Esophagus squamous epithelium (tissue), 5 donors: ENCODE data around the gene TOMM40L. TPM values are rescaled to one million over a fixed set of nuclear protein-coding genes. Genes with fewer than 3 reads are reported as not detected.

ENCODE experiments used
- DNase-seq: peaks from one replicate; lab custom pipeline; 2025; lab: John Stamatoyannopoulos, UW
- H3K27ac ChIP-seq, 4 donors: fragments of 200-600 bp; sonication (generic); one replicate each; pipeline ENCODE4 v1.5.1; 2016 to 2019; ENCODE audit warnings: mild to moderate bottlenecking in 1 of 4
- H3K27me3 ChIP-seq, 4 donors: fragments of 200-600 bp; sonication (generic); 1 replicate in 3 of 4; 2 replicates in 1 of 4; pipeline versions ENCODE4 v1.5.1 to v1.6.0; 2017 to 2021; ENCODE audit warnings: antibody characterized with exemption in 1 of 4
- H3K36me3 ChIP-seq, 3 donors: fragments of 200-600 bp; sonication (generic); one replicate each; pipeline ENCODE4 v1.5.1; 2016 to 2019
- H3K4me1 ChIP-seq, 3 donors: fragments of 200-600 bp; sonication (generic); one replicate each; pipeline ENCODE4 v1.5.1; 2017 to 2019
- H3K4me3 ChIP-seq, 4 donors: fragments of 200-600 bp; sonication (generic); 1 replicate in 3 of 4; 2 replicates in 1 of 4; pipeline ENCODE4 v1.5.1; 2016 to 2019; ENCODE audit warnings: mild to moderate bottlenecking in 2 of 4, moderate library complexity in 1 of 4
- H3K9me3 ChIP-seq, 3 donors: fragments of 200-600 bp; sonication (generic); one replicate each; pipeline ENCODE4 v1.5.1; 2016 to 2019
- POLR2A ChIP-seq, 4 donors: fragments of 450-650 bp; IDR thresholded peaks; one replicate each; pipeline ENCODE4 v1.6.1; 2017; ENCODE audit warnings: antibody characterized with exemption in 4 of 4, mild to moderate bottlenecking in 4 of 4, moderate library complexity in 3 of 4
- WGBS, 2 donors: methylation state at CpG; one replicate each; pipeline ENCODE4 v1.1.5; 2018; 5-methylcytosine and 5-hydroxymethylcytosine counted together
- intact Hi-C: fragments of 100-400 bp; cut with DNase I; formaldehyde crosslinking; loops from one replicate; pipeline ENCODE4 v1.15.0; 2022
- total RNA-seq, 4 donors: library from RNA; depleted of rRNA; stranded (reverse); fragments of >200 nt; gene quantifications; one replicate each; pipeline ENCODE4 v1.1.0, GENCODE V29; 2016
- TF ChIP-seq, protein P1 (sequence below), 6 experiments: fragments of 450-650 bp in 4 of 6; fragments of 200-600 bp in 2 of 6; sonication (generic) in 2 of 6; IDR thresholded peaks; one replicate each; pipeline ENCODE4 v1.5.1; 2016 to 2019; ENCODE audit warnings: antibody characterized with exemption in 6 of 6, mild to moderate bottlenecking in 4 of 6, moderate library complexity in 4 of 6
- donor health status: DM: yes; HTN: yes; CAD: no.

The TOMM40L gene
- total RNA-seq, 4 donors from 2014 or later, result 7.6 to 23.9 (median 10.2) TPM

GRCh38 chr1:161226320-161226711, 456 bp downstream of the TOMM40L start:
- Histone ChIP-seq H3K4me3 (peak overlapping the region; percentile 59 to 88 (median 68)), H3K27ac (peak overlapping the region; percentile 76 to 92 (median 84)), H3K27me3 (no peaks in the 10 kb centered on the region), H3K4me1 (peaks cover 21 to 33% (median 25%) of the 10 kb centered on the region in 3 donors), H3K9me3 (no peaks in the 10 kb centered on the region), H3K36me3 (peaks cover 12 to 31% (median 19%) of the 10 kb centered on the region in 3 donors)
- WGBS, 2 donors, result 0 to 2% methylated on average over 3 to 6 of the region's 15 CpGs
- intact Hi-C loops, result loop anchor here (5.0 to 10.0 kb wide), 2 partner anchors 66 to 148 kb away; no protein-coding TSS in a partner anchor
- no peak for DNase-seq
- TF ChIP-seq, protein P1, sequence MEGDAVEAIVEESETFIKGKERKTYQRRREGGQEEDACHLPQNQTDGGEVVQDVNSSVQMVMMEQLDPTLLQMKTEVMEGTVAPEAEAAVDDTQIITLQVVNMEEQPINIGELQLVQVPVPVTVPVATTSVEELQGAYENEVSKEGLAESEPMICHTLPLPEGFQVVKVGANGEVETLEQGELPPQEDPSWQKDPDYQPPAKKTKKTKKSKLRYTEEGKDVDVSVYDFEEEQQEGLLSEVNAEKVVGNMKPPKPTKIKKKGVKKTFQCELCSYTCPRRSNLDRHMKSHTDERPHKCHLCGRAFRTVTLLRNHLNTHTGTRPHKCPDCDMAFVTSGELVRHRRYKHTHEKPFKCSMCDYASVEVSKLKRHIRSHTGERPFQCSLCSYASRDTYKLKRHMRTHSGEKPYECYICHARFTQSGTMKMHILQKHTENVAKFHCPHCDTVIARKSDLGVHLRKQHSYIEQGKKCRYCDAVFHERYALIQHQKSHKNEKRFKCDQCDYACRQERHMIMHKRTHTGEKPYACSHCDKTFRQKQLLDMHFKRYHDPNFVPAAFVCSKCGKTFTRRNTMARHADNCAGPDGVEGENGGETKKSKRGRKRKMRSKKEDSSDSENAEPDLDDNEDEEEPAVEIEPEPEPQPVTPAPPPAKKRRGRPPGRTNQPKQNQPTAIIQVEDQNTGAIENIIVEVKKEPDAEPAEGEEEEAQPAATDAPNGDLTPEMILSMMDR (IDR thresholded peaks at IDR 0.05), result no peak
- TF ChIP-seq POLR2A (IDR thresholded peaks at IDR 0.05), result no peak

GRCh38 chr1:161226759-161227158, 899 bp downstream of the TOMM40L start:
- intact Hi-C loops, result loop anchor here (5.0 to 10.0 kb wide), 2 partner anchors 66 to 148 kb away; no protein-coding TSS in a partner anchor
- H3K9me3 ChIP-seq, result no peaks in the 10 kb centered on the region
- WGBS, 2 donors, result 46 to 58% methylated on average over 3 of the region's 3 CpGs
- peak overlapping the region; percentile 59 to 88 (median 68) for H3K4me3 ChIP-seq
- peaks cover 21 to 33% (median 25%) of the 10 kb centered on the region in 3 donors for H3K4me1 ChIP-seq
- H3K27me3 ChIP-seq, result no peaks in the 10 kb centered on the region
- peak overlapping the region; percentile 76 to 92 (median 84) for H3K27ac ChIP-seq
- no peak for DNase-seq
- H3K36me3 ChIP-seq, result peaks cover 12 to 31% (median 19%) of the 10 kb centered on the region in 3 donors
- no peak for TF ChIP-seq POLR2A (IDR thresholded peaks at IDR 0.05)
- TF ChIP-seq, protein P1 (IDR thresholded peaks at IDR 0.05), result no peak

DNA sequence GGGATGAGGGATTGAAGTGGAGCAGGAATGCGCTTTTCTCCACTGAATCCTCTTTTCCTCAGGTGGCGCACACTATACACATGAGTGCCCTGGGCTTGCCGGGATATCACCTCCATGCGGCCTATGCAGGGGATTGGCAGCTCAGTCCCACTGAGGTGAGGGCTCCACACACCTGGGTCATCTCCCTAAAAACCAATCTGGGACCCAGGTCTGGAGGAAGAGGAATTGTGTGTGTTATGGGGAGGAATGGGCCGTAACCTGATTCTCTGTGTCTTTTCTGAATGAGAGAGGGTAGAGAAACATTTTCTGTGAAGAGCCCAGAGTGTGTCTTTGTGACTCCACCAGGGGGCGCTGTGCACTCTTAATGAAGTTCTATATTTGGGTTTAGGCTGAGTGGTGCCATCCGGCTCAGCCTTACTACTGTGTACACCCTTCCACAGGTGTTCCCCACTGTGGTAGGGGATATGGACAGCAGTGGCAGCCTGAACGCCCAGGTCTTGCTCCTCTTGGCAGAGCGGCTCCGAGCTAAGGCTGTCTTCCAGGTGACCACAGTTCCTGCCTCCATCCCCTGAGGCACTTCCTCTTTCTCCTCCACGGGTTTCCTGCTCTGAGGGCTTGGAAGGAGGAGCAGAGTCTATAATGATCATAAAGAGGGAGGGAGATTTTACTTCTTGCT, 1.5 kb downstream of the TOMM40L start:
- Histone ChIP-seq H3K4me1 (peaks cover 21 to 33% (median 25%) of the 10 kb centered on the region in 3 donors), H3K27ac (peak overlapping the region; percentile 76 to 92 (median 84)), H3K27me3 (no peaks in the 10 kb centered on the region), H3K9me3 (no peaks in the 10 kb centered on the region), H3K4me3 (peak overlapping the region; percentile 11 to 88 (median 46)), H3K36me3 (peaks cover 12 to 31% (median 19%) of the 10 kb centered on the region in 3 donors)
- no peak for TF ChIP-seq POLR2A (IDR thresholded peaks at IDR 0.05)
- TF ChIP-seq, protein P1 (IDR thresholded peaks at IDR 0.05), result peak; percentile 86 to 95 (median 93)
- 29 to 31% methylated on average over 8 of the region's 11 CpGs for WGBS, 2 donors
- intact Hi-C loops, result loop anchor here (5.0 to 10.0 kb wide), 2 partner anchors 65 to 147 kb away; no protein-coding TSS in a partner anchor
- no peak for DNase-seq

- DNase-seq, result no peak
- no peak overlapping the region for H3K4me3 ChIP-seq
- no peaks in the 10 kb centered on the region for H3K27me3 ChIP-seq
- H3K36me3 ChIP-seq, result peaks cover 12 to 31% (median 19%) of the 10 kb centered on the region in 3 donors
- TF ChIP-seq POLR2A (IDR thresholded peaks at IDR 0.05), result no peak
- TF ChIP-seq, protein P1 (IDR thresholded peaks at IDR 0.05), result no peak
- H3K4me1 ChIP-seq, result peaks cover 21 to 33% (median 25%) of the 10 kb centered on the region in 3 donors
- peak overlapping the region in 3 of 4 donors; percentile 76 to 86 (median 81) for H3K27ac ChIP-seq
- no peaks in the 10 kb centered on the region for H3K9me3 ChIP-seq
- WGBS, 2 donors, result 73 to 96% methylated on average over 3 to 6 of the region's 7 CpGs
- intact Hi-C loops, result loop anchor here (5.0 to 10.0 kb wide), 2 partner anchors 64 to 147 kb away; no protein-coding TSS in a partner anchor
Measured at GRCh38 chr1:161228032-161228431, 2.2 kb downstream of the TOMM40L start.

- TF ChIP-seq POLR2A (IDR thresholded peaks at IDR 0.05), result no peak
- TF ChIP-seq, protein P1 (IDR thresholded peaks at IDR 0.05), result no peak
- WGBS, 2 donors, result 49 to 60% methylated on average over 3 of the region's 3 CpGs
- H3K9me3 ChIP-seq, result no peaks in the 10 kb centered on the region
- peaks cover 21 to 29% (median 24%) of the 10 kb centered on the region in 3 donors for H3K4me1 ChIP-seq
- H3K36me3 ChIP-seq, result peaks cover 12 to 31% (median 19%) of the 10 kb centered on the region in 3 donors
- no peak overlapping the region for H3K27ac ChIP-seq
- DNase-seq, result no peak
- H3K27me3 ChIP-seq, result no peaks in the 10 kb centered on the region
- no peak overlapping the region for H3K4me3 ChIP-seq
- intact Hi-C loops, result loop anchor here (5.0 to 10.0 kb wide), 2 partner anchors 62 to 145 kb away; no protein-coding TSS in a partner anchor
Measured at GRCh38 chr1:161229896-161230295, 4.0 kb downstream of the TOMM40L start.
